Endothelial cell of hepatic sinusoid (primary cell): ENCODE data around the gene NEUROD1.

ENCODE experiments used
- in situ Hi-C: cut with HindIII; loops from 2 replicates; pipeline ENCODE4 v1.10.0; 2017; ENCODE audit warnings: low sequenced_read_pairs

The NEUROD1 gene

GRCh38 chr2:181643151-181643550, 37.2 kb downstream of the NEUROD1 start:
- in situ Hi-C loops: loop anchor here (5.0 kb wide), 1 partner anchor 44 kb away; no protein-coding TSS in a partner anchor

GRCh38 chr2:181642086-181642485, 38.2 kb downstream of the NEUROD1 start:
- in situ Hi-C loops: loop anchor here (5.0 kb wide), 1 partner anchor 45 kb away; no protein-coding TSS in a partner anchor

GRCh38 chr2:181639686-181640085, 40.6 kb downstream of the NEUROD1 start:
- in situ Hi-C loops: loop anchor here (5.0 kb wide), 1 partner anchor 48 kb away; no protein-coding TSS in a partner anchor

GRCh38 chr2:181632733-181633401, 47.5 kb downstream of the NEUROD1 start:
- in situ Hi-C loops: no loop called here

- in situ Hi-C loops: no loop called here
Measured at GRCh38 chr2:181628590-181629585, 51.4 kb downstream of the NEUROD1 start.

- in situ Hi-C loops: no loop called here
Measured at GRCh38 chr2:181627545-181627944, 52.8 kb downstream of the NEUROD1 start.

- in situ Hi-C loops: no loop called here
Measured at GRCh38 chr2:181626671-181627070, 53.6 kb downstream of the NEUROD1 start.
